Astrocyte (in vitro differentiated cells and primary cell): ENCODE results near the gene KCNQ1OT1.

Experiments used
- CTCF ChIP-seq: IDR thresholded peaks from 2 replicates; pipeline ENCODE4 v1.5.1; 2011; ENCODE audit warnings: low read depth, mild to moderate bottlenecking, inconsistent platforms, low read length, moderate library complexity; ENCODE audit not compliant: insufficient read depth
- EZH2 ChIP-seq: IDR thresholded peaks from 2 replicates; pipeline ENCODE4 v1.6.1; 2012; ENCODE audit warnings: mild to moderate bottlenecking, low read length, inconsistent platforms; ENCODE audit not compliant: insufficient read depth

GRCh38 chr11:2717561-2718325 lies 17.9 kb upstream of the KCNQ1OT1 start:
- TF ChIP-seq EZH2 (no peak), CTCF (no peak)
